K562 (cell line): ENCODE results near the gene NKD1. TPM values are rescaled to one million over a fixed set of nuclear protein-coding genes. Genes with fewer than 3 reads are reported as not detected.

ENCODE experiments used
- ATAC-seq: fragments of 200-7000 bp; cut with Tn5 transposase; 3 replicates; pipeline ENCODE4 v1.9.1; 2020; ENCODE audit warnings: moderate library complexity
- BruUV-seq: library from RNA; stranded (reverse); fragments of 400-500 nt; replicated peaks from 2 replicates; lab custom pipeline; 2021; lab: Mats Ljungman, UMichigan
- CTCF ChIA-PET: fragments of 300-600 bp; formaldehyde crosslinking; extraction: SDS; loops from one replicate; lab custom pipeline; 2021; ENCODE audit warnings: low intra/inter-chr PET ratio; lab: Yijun Ruan, JAX
- POLR2A ChIA-PET: fragments of 300-600, 350-650 bp; sonication (Branson Sonifier 250); formaldehyde crosslinking; extraction: SDS; loops from one replicate; lab custom pipeline; 2021; ENCODE audit warnings: antibody characterized with exemption, inconsistent platforms; lab: Yijun Ruan, JAX
- DNase-seq, 4 experiments: peaks; one replicate each; pipeline versions ENCODE4 v3.0.0 to v3.0.0-alpha.2; 2011 to 2018; ENCODE audit warnings: low spot score in 3 of 4, mixed read lengths in 3 of 4; ENCODE audit errors: extremely low read depth in 1 of 4
- FAIRE-seq: peaks from 2 replicates; lab custom pipeline; 2011; peaks lifted over from hg19 to GRCh38; lab: Jason Lieb, UNC
- H2AFZ ChIP-seq: 2 replicates; pipeline ENCODE4 v1.6.0; 2011; ENCODE audit warnings: low read depth, low read length, control low read depth, inconsistent platforms
- H3K27ac ChIP-seq: fragments of 200-600 bp; 3 replicates; pipeline ENCODE4 v1.8.0; 2011; ENCODE audit warnings: low read depth, mild to moderate bottlenecking, control low read depth, inconsistent platforms, low read length, moderate library complexity, mixed read lengths; ENCODE audit errors: extremely low read depth
- H3K27me3 ChIP-seq, 2 experiments: fragments of 300-600 bp in 1 of 2; 2 replicates in 1 of 2; 3 replicates in 1 of 2; pipeline versions ENCODE4 v1.6.0 to v1.8.0; 2011; ENCODE audit warnings: inconsistent platforms in 2 of 2, low read length in 2 of 2, mild to moderate bottlenecking in 1 of 2, mixed read lengths in 1 of 2, moderate library complexity in 1 of 2; ENCODE audit not compliant: control insufficient read depth in 2 of 2, insufficient read depth in 2 of 2
- H3K36me3 ChIP-seq: fragments of 300-600 bp; 3 replicates; pipeline ENCODE4 v1.8.0; 2011; ENCODE audit warnings: mild to moderate bottlenecking, low read length, inconsistent platforms; ENCODE audit not compliant: control insufficient read depth, insufficient read depth
- H3K4me1 ChIP-seq, 2 experiments: fragments of 200-600 bp in 1 of 2; replicated peaks in 1 of 2; 2 replicates in 1 of 2; 3 replicates in 1 of 2; pipeline versions ENCODE4 v1.5.1 to v1.8.0; 2011; ENCODE audit warnings: inconsistent platforms in 2 of 2, low read length in 2 of 2, mild to moderate bottlenecking in 1 of 2, mixed read lengths in 1 of 2, moderate library complexity in 1 of 2; ENCODE audit not compliant: control insufficient read depth in 2 of 2, insufficient read depth in 2 of 2
- H3K4me2 ChIP-seq: 2 replicates; pipeline ENCODE4 v1.6.1; 2011; ENCODE audit warnings: low read length, control low read depth, inconsistent platforms, mixed read lengths; ENCODE audit not compliant: insufficient read depth
- H3K4me3 ChIP-seq: fragments of 200-600 bp; sonication (generic), shearing (Covaris generic); 2 replicates; pipeline ENCODE4 v1.5.1; 2016; ENCODE audit warnings: control low read depth, inconsistent platforms
- H3K79me2 ChIP-seq: fragments of 200-600 bp; 3 replicates; pipeline ENCODE4 v1.8.0; 2011; ENCODE audit warnings: low read length, inconsistent platforms; ENCODE audit not compliant: control insufficient read depth, insufficient read depth
- H3K9ac ChIP-seq, 2 experiments: 2 replicates each; pipeline versions ENCODE4 v1.6.0 to v1.6.1; 2011; ENCODE audit warnings: low read depth in 2 of 2, low read length in 2 of 2, control low read depth in 1 of 2, inconsistent platforms in 1 of 2, mild to moderate bottlenecking in 1 of 2, mixed read lengths in 1 of 2; ENCODE audit not compliant: insufficient read depth in 1 of 2
- H3K9me1 ChIP-seq: one replicate; pipeline ENCODE4 v1.6.0; 2011; ENCODE audit warnings: inconsistent platforms, mild to moderate bottlenecking, low read length, moderate library complexity; ENCODE audit not compliant: control insufficient read depth, insufficient read depth
- H3K9me3 ChIP-seq: replicated peaks from 2 replicates; pipeline ENCODE4 v1.5.1; 2011; ENCODE audit warnings: low read depth, low read length, inconsistent platforms; ENCODE audit not compliant: control insufficient read depth, insufficient read depth
- H4K20me1 ChIP-seq: replicated peaks from 2 replicates; pipeline ENCODE4 v1.6.1; 2011; ENCODE audit warnings: low read length, inconsistent platforms, mixed read lengths; ENCODE audit not compliant: control insufficient read depth, insufficient read depth
- CEBPZ ChIP-seq: fragments of 150-350 bp; IDR thresholded peaks from 2 replicates; pipeline ENCODE4 v1.6.1; 2014; ENCODE audit warnings: low read depth, mild to moderate bottlenecking, low read length, borderline replicate concordance
- JUND ChIP-seq, 2 experiments: IDR thresholded peaks; 2 replicates in 1 of 2; 3 replicates in 1 of 2; pipeline ENCODE4 v1.6.1; 2011; ENCODE audit warnings: borderline replicate concordance in 2 of 2, low read depth in 2 of 2, low read length in 2 of 2, improper control_type of control experiment in 1 of 2, missing biosample characterization in 1 of 2, missing genetic modification characterization in 1 of 2, missing genetic modification reagents in 1 of 2
- KLF16 ChIP-seq: IDR thresholded peaks from 2 replicates; pipeline ENCODE4 v1.6.1; 2016; ENCODE audit warnings: antibody characterized with exemption
- SMARCA4 ChIP-seq: fragments of 450-650 bp; IDR thresholded peaks from 2 replicates; pipeline ENCODE4 v1.6.1; 2016
- ZNF318 ChIP-seq, 2 experiments: fragments of 450-650 bp; IDR thresholded peaks; 2 replicates each; pipeline ENCODE4 v1.6.1; 2016; ENCODE audit warnings: mild to moderate bottlenecking in 2 of 2, borderline replicate concordance in 1 of 2, low read depth in 1 of 2, moderate library complexity in 1 of 2
- WGBS: fragments of 100-300 bp; shearing (Covaris generic); methylation state at CpG from one replicate; pipeline ENCODE4 v1.1.6; 2016; ENCODE audit warnings: low coverage, mixed read lengths; ENCODE audit not compliant: insufficient coverage; ENCODE audit errors: missing lambda C conversion rate; 5-methylcytosine and 5-hydroxymethylcytosine counted together
- in situ Hi-C: fragments of 300-500 bp; cut with MboI; formaldehyde crosslinking; loops from 4 replicates; pipeline ENCODE4 v1.15.0; 2018; ENCODE audit warnings: inconsistent platforms, mixed read lengths
- intact Hi-C: fragments of 100-400 bp; cut with micrococcal nuclease; formaldehyde crosslinking; loops from 2 replicates; pipeline ENCODE4 v1.14.2; 2022
- polyA plus RNA-seq, 8 experiments: library from polyadenylated mRNA; depleted of rRNA in 4 of 8; stranded (reverse) in 5 of 8; unstranded in 3 of 8; fragments of >200 nt; fragmentation: Nextera tagmentation in 2 of 8; fragmentation: Illumina TruSeq in 1 of 8; extraction: Ambion mirVana in 2 of 8; extraction: Trizol in 1 of 8; gene quantifications; 2 replicates each; pipeline versions ENCODE4 v1.2.1 to v1.2.3, GENCODE V29; 2011 to 2014; ENCODE audit warnings: inconsistent platforms in 1 of 8, missing spikeins in 1 of 8
- total RNA-seq, 7 experiments: library from RNA; depleted of rRNA in 6 of 7; stranded (reverse); fragments of >200 nt in 6 of 7; fragmentation: Illumina TruSeq in 2 of 7; extraction: Trizol in 2 of 7; gene quantifications; 2 replicates each; pipeline versions ENCODE4 v1.2.1 to v1.2.3, GENCODE V29; 2011 to 2021; ENCODE audit warnings: low replicate concordance in 1 of 7

NKD1 gene
- total and polyA plus RNA-seq, 9 of the 15 experiments (the other 6 are each of a cell fraction or from before 2014, with no cell fraction given) = under 0.01 to 0.24 (median 0.04) TPM; not detected in 2

GRCh38 chr16:50636753-50637374 lies 88.7 kb downstream of the NKD1 start:
- H4K20me1 ChIP-seq = 0 out of 2 replicates have a peak, but pooled peaks cover 4% of the 10 kb centered on the region
- POLR2A ChIA-PET = no interaction called here
- WGBS = 4% methylated on average over 10 of the region's 10 CpGs
- TF ChIP-seq ZNF318 (IDR thresholded peaks at IDR 0.05; ENCODE audit: borderline replicate concordance in 1 of 2, low read depth in 1 of 2) (no peak), CEBPZ (no peak), SMARCA4 (no peak), KLF16 (no peak), JUND (IDR thresholded peaks at IDR 0.05; ENCODE audit: borderline replicate concordance, low read depth, low read length) (no peak), JUND (tag; IDR thresholded peaks at IDR 0.05; ENCODE audit: borderline replicate concordance, low read depth, low read length) (no peak)

More at GRCh38 chr16:50636753-50637374, 88.7 kb downstream of the NKD1 start:
- ATAC-seq (no peak), FAIRE-seq (no peak), DNase-seq (no peak)
- CTCF ChIA-PET = no interaction called here
- Histone ChIP-seq H3K9ac (no peak overlapping the region), H3K4me3 (no peak overlapping the region), H3K79me2 (no peaks in the 10 kb centered on the region), H3K36me3 (no peaks in the 10 kb centered on the region), H3K4me1 (peaks cover 0 to 7% of the 10 kb centered on the region in 2 experiments; a peak in 2 of 5 replicates), H3K27me3 (peaks cover 2 to 36% of the 10 kb centered on the region in 2 experiments), H3K27ac (no peak overlapping the region), H3K4me2 (no peak overlapping the region), H3K9me1 (no peaks in the 10 kb centered on the region), H2AFZ (no peak overlapping the region), H3K9me3 (no peaks in the 10 kb centered on the region)
- in situ Hi-C loops (no loop called here), intact Hi-C loops (no loop called here)
- no TSS peak for BruUV-seq
